HL-60 (cell line): ENCODE results near the gene ZNF521.

Experiments used
- DNase-seq, 2 experiments: peaks; one replicate each; pipeline ENCODE4 v3.0.0-alpha.2; 2010 to 2020; ENCODE audit warnings: low read depth in 1 of 2, low spot score in 1 of 2
- H3K27ac ChIP-seq: fragments of 250-450 bp; sonication (Bioruptor Pico); replicated peaks from 2 replicates; pipeline ENCODE4 v1.5.1; 2020; ENCODE audit warnings: mild to moderate bottlenecking, moderate library complexity
- H3K27me3 ChIP-seq: fragments of 250-450 bp; sonication (Bioruptor Pico); 2 replicates; pipeline ENCODE4 v1.5.1; 2021; ENCODE audit warnings: mild to moderate bottlenecking, moderate library complexity; ENCODE audit not compliant: insufficient read depth, poor library complexity, severe bottlenecking
- H3K4me3 ChIP-seq: replicated peaks from 2 replicates; pipeline ENCODE4 v1.5.1; 2011; ENCODE audit warnings: mild to moderate bottlenecking, control low read depth, low read length; ENCODE audit not compliant: insufficient read depth
- GABPA ChIP-seq: IDR thresholded peaks from 2 replicates; pipeline ENCODE4 v1.6.1; 2012; ENCODE audit warnings: low read depth
- POLR2AphosphoS5 ChIP-seq: IDR thresholded peaks from 2 replicates; pipeline ENCODE4 v1.6.1; 2012; ENCODE audit warnings: low read depth
- REST ChIP-seq: IDR thresholded peaks from 2 replicates; pipeline ENCODE4 v1.6.1; 2012; ENCODE audit warnings: low read depth; ENCODE audit not compliant: insufficient replicate concordance
- SPI1 ChIP-seq: IDR thresholded peaks from 2 replicates; pipeline ENCODE4 v1.6.1; 2012; ENCODE audit warnings: low read depth, mild to moderate bottlenecking, borderline replicate concordance
- TF ChIP-seq, protein P1 (sequence below): IDR thresholded peaks from one replicate; pipeline ENCODE4 v1.5.1; 2011; ENCODE audit warnings: low read length, control low read depth, inconsistent platforms; ENCODE audit not compliant: insufficient read depth

The ZNF521 gene

GRCh38 chr18:25307192-25307591 lies 44.8 kb downstream of the ZNF521 start:
- Histone ChIP-seq H3K27me3 (no peaks in the 10 kb centered on the region), H3K27ac (no peak overlapping the region), H3K4me3 (no peak overlapping the region)
- no peak for DNase-seq
- no peak for TF ChIP-seq SPI1
- TF ChIP-seq GABPA, result no peak
- TF ChIP-seq REST, result no peak
- TF ChIP-seq POLR2AphosphoS5, result no peak
- TF ChIP-seq, protein P1, sequence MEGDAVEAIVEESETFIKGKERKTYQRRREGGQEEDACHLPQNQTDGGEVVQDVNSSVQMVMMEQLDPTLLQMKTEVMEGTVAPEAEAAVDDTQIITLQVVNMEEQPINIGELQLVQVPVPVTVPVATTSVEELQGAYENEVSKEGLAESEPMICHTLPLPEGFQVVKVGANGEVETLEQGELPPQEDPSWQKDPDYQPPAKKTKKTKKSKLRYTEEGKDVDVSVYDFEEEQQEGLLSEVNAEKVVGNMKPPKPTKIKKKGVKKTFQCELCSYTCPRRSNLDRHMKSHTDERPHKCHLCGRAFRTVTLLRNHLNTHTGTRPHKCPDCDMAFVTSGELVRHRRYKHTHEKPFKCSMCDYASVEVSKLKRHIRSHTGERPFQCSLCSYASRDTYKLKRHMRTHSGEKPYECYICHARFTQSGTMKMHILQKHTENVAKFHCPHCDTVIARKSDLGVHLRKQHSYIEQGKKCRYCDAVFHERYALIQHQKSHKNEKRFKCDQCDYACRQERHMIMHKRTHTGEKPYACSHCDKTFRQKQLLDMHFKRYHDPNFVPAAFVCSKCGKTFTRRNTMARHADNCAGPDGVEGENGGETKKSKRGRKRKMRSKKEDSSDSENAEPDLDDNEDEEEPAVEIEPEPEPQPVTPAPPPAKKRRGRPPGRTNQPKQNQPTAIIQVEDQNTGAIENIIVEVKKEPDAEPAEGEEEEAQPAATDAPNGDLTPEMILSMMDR, result no peak

- no peak overlapping the region for H3K4me3 ChIP-seq
- no peak overlapping the region for H3K27ac ChIP-seq
- TF ChIP-seq SPI1 (no peak), POLR2AphosphoS5 (no peak)
- TF ChIP-seq, protein P1, result no peak
- no peaks in the 10 kb centered on the region for H3K27me3 ChIP-seq
- no peak for DNase-seq
Measured at GRCh38 chr18:25306671-25307070, 45.3 kb downstream of the ZNF521 start.

- TF ChIP-seq POLR2AphosphoS5 (no peak), SPI1 (no peak), GABPA (no peak), REST (no peak)
- TF ChIP-seq, protein P1, result no peak
- Histone ChIP-seq H3K27me3 (no peaks in the 10 kb centered on the region), H3K4me3 (no peak overlapping the region), H3K27ac (no peak overlapping the region)
- DNase-seq, result no peak
Measured at GRCh38 chr18:25305584-25305983, 46.4 kb downstream of the ZNF521 start.

DNA sequence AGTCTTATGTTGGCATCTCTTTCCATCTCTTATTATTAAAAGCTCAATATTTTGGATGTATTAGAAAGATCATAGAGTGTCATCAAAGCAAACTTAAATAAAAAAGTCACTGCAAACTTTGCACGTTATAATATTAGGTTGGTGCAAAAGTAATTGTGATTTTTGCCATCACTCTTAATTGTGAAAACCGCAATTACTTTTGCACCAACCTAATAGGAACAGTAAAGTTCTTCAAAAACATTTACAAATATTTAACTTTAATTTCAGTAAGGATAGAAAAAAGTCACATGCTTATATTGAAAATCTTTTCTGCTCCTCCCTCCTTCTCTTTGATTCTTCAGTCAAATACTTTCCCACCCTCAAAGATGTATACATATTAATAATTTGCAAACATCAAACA lies 51.5 kb downstream of the ZNF521 start:
- Histone ChIP-seq H3K4me3 (no peak overlapping the region), H3K27ac (no peak overlapping the region), H3K27me3 (no peaks in the 10 kb centered on the region)
- no peak for DNase-seq
- TF ChIP-seq SPI1 (no peak), GABPA (no peak), POLR2AphosphoS5 (no peak), REST (no peak)
- TF ChIP-seq, protein P1, result no peak
